Suppressor macrophage (primary cell): ENCODE measurements around the gene SYNPO.

Experiments used
- DNase-seq, 4 experiments: peaks; one replicate each; pipeline ENCODE4 v3.0.0-alpha.2; 2020 to 2022

SYNPO gene

GRCh38 chr5:150608991-150609390, 31.5 kb upstream of the SYNPO start:
- no peak for DNase-seq

GRCh38 chr5:150609843-150610584, 30.4 kb upstream of the SYNPO start:
- peak in 2 of 4 experiments; percentile 18 to 21 for DNase-seq

GRCh38 chr5:150611026-150611425, 29.4 kb upstream of the SYNPO start:
- no peak for DNase-seq

GRCh38 chr5:150612405-150612804, 28.1 kb upstream of the SYNPO start:
- no peak for DNase-seq

GRCh38 chr5:150612905-150613670, 27.4 kb upstream of the SYNPO start:
- DNase-seq = no peak

GRCh38 chr5:150613991-150614660, 26.3 kb upstream of the SYNPO start:
- DNase-seq = no peak

- DNase-seq = no peak
Observed at GRCh38 chr5:150614661-150615060, 25.8 kb upstream of the SYNPO start.

GRCh38 chr5:150615141-150615699, 25.2 kb upstream of the SYNPO start:
- DNase-seq = no peak

- no peak for DNase-seq
Observed at GRCh38 chr5:150616024-150616470, 24.4 kb upstream of the SYNPO start.

GRCh38 chr5:150616506-150616905, 24.0 kb upstream of the SYNPO start:
- no peak for DNase-seq

- no peak for DNase-seq
Observed at GRCh38 chr5:150618163-150618562, 22.3 kb upstream of the SYNPO start.

- no peak for DNase-seq
Observed at GRCh38 chr5:150618588-150619281, 21.7 kb upstream of the SYNPO start.

GRCh38 chr5:150619359-150620230, 20.9 kb upstream of the SYNPO start:
- DNase-seq = no peak

GRCh38 chr5:150621301-150621700, 19.2 kb upstream of the SYNPO start:
- no peak for DNase-seq

- no peak for DNase-seq
Observed at GRCh38 chr5:150622157-150622556, 18.3 kb upstream of the SYNPO start.

GRCh38 chr5:150623152-150623877, 17.1 kb upstream of the SYNPO start:
- DNase-seq = peak in 3 of 4 experiments; percentile 28 to 43 (median 43)

- no peak for DNase-seq
Observed at GRCh38 chr5:150623878-150624216, 16.6 kb upstream of the SYNPO start.

- DNase-seq = peak in 1 of 4 experiments; percentile 25
Observed at GRCh38 chr5:150624334-150625163, 15.9 kb upstream of the SYNPO start.

- DNase-seq = no peak
Observed at GRCh38 chr5:150625164-150625535, 15.3 kb upstream of the SYNPO start.
